Panc1 (cell line): Measurements from ENCODE around the gene ABCD3.

Experiments
- TCF7L2 ChIP-seq: IDR thresholded peaks from 2 replicates; pipeline ENCODE4 v1.6.1; 2011; ENCODE audit warnings: mild to moderate bottlenecking, low read depth, low read length, inconsistent platforms
- TF ChIP-seq, protein P1 (sequence below): fragments of 450-650 bp; IDR thresholded peaks from 2 replicates; pipeline ENCODE4 v1.5.1; 2017; ENCODE audit warnings: mild to moderate bottlenecking

- TF ChIP-seq, protein P1, sequence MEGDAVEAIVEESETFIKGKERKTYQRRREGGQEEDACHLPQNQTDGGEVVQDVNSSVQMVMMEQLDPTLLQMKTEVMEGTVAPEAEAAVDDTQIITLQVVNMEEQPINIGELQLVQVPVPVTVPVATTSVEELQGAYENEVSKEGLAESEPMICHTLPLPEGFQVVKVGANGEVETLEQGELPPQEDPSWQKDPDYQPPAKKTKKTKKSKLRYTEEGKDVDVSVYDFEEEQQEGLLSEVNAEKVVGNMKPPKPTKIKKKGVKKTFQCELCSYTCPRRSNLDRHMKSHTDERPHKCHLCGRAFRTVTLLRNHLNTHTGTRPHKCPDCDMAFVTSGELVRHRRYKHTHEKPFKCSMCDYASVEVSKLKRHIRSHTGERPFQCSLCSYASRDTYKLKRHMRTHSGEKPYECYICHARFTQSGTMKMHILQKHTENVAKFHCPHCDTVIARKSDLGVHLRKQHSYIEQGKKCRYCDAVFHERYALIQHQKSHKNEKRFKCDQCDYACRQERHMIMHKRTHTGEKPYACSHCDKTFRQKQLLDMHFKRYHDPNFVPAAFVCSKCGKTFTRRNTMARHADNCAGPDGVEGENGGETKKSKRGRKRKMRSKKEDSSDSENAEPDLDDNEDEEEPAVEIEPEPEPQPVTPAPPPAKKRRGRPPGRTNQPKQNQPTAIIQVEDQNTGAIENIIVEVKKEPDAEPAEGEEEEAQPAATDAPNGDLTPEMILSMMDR, result no peak
- TF ChIP-seq TCF7L2, result no peak
Observed at GRCh38 chr1:94428441-94428840, 10.3 kb downstream of the ABCD3 start.
